SK-N-SH treated with all-trans-retinoic acid at 6 μM for 48 hours (cell line): ENCODE results near the gene SPOUT1.

Source experiments
- ATAC-seq: fragments of 200-7000 bp; cut with Tn5 transposase; 3 replicates; pipeline ENCODE4 v1.9.1; 2020; ENCODE audit warnings: mild to moderate bottlenecking, moderate library complexity
- ARNTL ChIP-seq: fragments of 450-650 bp; formaldehyde crosslinking; IDR thresholded peaks from 2 replicates; pipeline ENCODE4 v1.5.0; 2020; ENCODE audit warnings: low read depth, mild to moderate bottlenecking, moderate library complexity, borderline replicate concordance
- BACH2 ChIP-seq: fragments of 250-450 bp; sonication (Bioruptor Pico); IDR thresholded peaks from 2 replicates; pipeline ENCODE4 v1.9.0; 2021; ENCODE audit warnings: mild to moderate bottlenecking, borderline replicate concordance
- CSRNP3 ChIP-seq: fragments of 250-450 bp; sonication (Bioruptor Pico); IDR thresholded peaks from 2 replicates; pipeline ENCODE4 v1.5.1; 2021; ENCODE audit warnings: mild to moderate bottlenecking, moderate library complexity
- ESRRG ChIP-seq: fragments of 250-450 bp; sonication (Bioruptor Pico); IDR thresholded peaks from 2 replicates; pipeline ENCODE4 v1.6.1; 2021; ENCODE audit warnings: mild to moderate bottlenecking
- ISL1 ChIP-seq: fragments of 250-450 bp; sonication (Bioruptor Pico); IDR thresholded peaks from 2 replicates; pipeline ENCODE4 v2.1.2; 2022; ENCODE audit warnings: mild to moderate bottlenecking, moderate library complexity
- PATZ1 ChIP-seq: fragments of 250-450 bp; sonication (Bioruptor Pico); IDR thresholded peaks from 2 replicates; pipeline ENCODE4 v1.8.0; 2020; ENCODE audit warnings: mild to moderate bottlenecking, moderate library complexity, borderline replicate concordance
- RARB ChIP-seq: fragments of 250-450 bp; sonication (Bioruptor Pico); IDR thresholded peaks from 2 replicates; pipeline ENCODE4 v1.8.0; 2021; ENCODE audit warnings: mild to moderate bottlenecking, moderate library complexity
- SNAI2 ChIP-seq: fragments of 250-450 bp; sonication (Bioruptor Pico); IDR thresholded peaks from 2 replicates; pipeline ENCODE4 v1.5.0; 2020; ENCODE audit warnings: mild to moderate bottlenecking, moderate library complexity
- TCF4 ChIP-seq: fragments of 250-450 bp; sonication (Bioruptor Pico); IDR thresholded peaks from 2 replicates; pipeline ENCODE4 v1.8.0; 2021; ENCODE audit warnings: mild to moderate bottlenecking, moderate library complexity, borderline replicate concordance
- ZC3H10 ChIP-seq: fragments of 250-450 bp; sonication (Bioruptor Pico); IDR thresholded peaks from 2 replicates; pipeline ENCODE4 v1.5.1; 2021; ENCODE audit warnings: mild to moderate bottlenecking, moderate library complexity
- ZFP30 ChIP-seq: fragments of 450-650 bp; formaldehyde crosslinking; IDR thresholded peaks from 2 replicates; pipeline ENCODE4 v1.5.0; 2022; ENCODE audit warnings: mild to moderate bottlenecking, moderate library complexity
- ZNF8 ChIP-seq: fragments of 450-650 bp; formaldehyde crosslinking; IDR thresholded peaks from 2 replicates; pipeline ENCODE4 v1.5.0; 2020; ENCODE audit warnings: mild to moderate bottlenecking, moderate library complexity
- TF ChIP-seq, protein P1 (sequence below): fragments of 250-450 bp; sonication (Bioruptor Pico); IDR thresholded peaks from 2 replicates; pipeline ENCODE4 v1.8.0; 2021; ENCODE audit warnings: low read depth, mild to moderate bottlenecking, moderate library complexity, borderline replicate concordance
- TF ChIP-seq, protein P2 (sequence below): fragments of 250-450 bp; sonication (Bioruptor Pico); IDR thresholded peaks from 2 replicates; pipeline ENCODE4 v1.5.0; 2020; ENCODE audit warnings: mild to moderate bottlenecking, moderate library complexity
- TF ChIP-seq, protein P3 (sequence below): fragments of 250-450 bp; sonication (Bioruptor Pico); IDR thresholded peaks from 2 replicates; pipeline ENCODE4 v1.5.1; 2020; ENCODE audit warnings: low read depth, mild to moderate bottlenecking, moderate library complexity

SPOUT1 gene

DNA sequence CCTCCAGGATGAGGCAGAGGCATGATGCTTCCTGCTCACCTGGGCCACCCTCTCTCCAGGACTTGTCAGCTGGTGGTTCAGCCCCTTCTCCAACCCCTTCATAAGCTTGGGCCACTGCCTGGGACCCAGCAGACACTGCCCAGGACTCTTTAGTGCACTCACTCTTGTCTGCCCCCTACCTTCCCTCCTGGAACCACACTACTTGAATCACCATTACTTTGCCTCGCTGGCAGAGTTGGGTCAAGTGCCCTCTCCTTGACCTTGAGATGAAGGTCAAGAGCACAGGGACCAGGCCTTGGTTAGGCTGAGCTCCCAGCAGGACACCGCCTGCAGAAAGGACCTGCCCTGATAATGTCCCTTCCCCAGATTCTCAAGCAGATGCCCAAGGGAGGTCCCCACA, 19.8 kb downstream of the SPOUT1 start:
- no peak for TF ChIP-seq CSRNP3 (CRISPR knock-in tag)
- TF ChIP-seq, protein P1, sequence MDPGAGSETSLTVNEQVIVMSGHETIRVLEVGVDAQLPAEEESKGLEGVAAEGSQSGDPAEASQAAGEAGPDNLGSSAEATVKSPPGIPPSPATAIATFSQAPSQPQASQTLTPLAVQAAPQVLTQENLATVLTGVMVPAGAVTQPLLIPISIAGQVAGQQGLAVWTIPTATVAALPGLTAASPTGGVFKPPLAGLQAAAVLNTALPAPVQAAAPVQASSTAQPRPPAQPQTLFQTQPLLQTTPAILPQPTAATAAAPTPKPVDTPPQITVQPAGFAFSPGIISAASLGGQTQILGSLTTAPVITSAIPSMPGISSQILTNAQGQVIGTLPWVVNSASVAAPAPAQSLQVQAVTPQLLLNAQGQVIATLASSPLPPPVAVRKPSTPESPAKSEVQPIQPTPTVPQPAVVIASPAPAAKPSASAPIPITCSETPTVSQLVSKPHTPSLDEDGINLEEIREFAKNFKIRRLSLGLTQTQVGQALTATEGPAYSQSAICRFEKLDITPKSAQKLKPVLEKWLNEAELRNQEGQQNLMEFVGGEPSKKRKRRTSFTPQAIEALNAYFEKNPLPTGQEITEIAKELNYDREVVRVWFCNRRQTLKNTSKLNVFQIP (CRISPR knock-in tag): no peak
- no peak; the same call in 1 of the 3 replicates for ATAC-seq

DNA sequence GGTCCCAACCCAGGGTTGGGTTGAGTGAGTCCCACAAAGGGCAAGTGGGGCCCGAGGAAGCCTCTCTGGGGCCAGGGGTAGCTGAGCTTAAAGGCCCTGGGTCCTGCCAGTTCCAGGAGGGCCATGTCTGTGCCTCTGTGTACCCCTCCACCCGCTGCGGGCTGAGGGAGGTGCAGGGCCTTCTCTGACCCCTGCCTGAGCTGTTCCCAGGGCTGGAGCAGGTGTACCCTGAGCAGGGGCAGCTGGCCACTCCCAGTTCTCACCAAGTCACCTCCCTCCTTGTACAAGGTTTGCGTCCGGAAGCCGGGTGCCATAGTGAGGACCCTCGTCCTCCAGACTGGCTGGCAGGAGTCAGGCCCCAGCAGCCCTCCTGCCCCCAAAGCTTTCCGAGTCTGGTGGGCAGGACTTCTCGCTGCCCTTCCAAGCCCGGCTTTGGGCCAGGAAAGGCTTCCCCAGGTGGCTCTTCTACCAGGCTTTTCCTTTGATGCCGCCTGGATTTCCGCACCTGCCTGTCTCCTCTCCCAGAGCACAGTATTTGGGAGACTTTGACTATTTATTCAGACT, 20.5 kb downstream of the SPOUT1 start:
- no peak for TF ChIP-seq TCF4 (CRISPR knock-in tag)
- no peak for TF ChIP-seq ISL1 (CRISPR knock-in tag)
- TF ChIP-seq, protein P2, sequence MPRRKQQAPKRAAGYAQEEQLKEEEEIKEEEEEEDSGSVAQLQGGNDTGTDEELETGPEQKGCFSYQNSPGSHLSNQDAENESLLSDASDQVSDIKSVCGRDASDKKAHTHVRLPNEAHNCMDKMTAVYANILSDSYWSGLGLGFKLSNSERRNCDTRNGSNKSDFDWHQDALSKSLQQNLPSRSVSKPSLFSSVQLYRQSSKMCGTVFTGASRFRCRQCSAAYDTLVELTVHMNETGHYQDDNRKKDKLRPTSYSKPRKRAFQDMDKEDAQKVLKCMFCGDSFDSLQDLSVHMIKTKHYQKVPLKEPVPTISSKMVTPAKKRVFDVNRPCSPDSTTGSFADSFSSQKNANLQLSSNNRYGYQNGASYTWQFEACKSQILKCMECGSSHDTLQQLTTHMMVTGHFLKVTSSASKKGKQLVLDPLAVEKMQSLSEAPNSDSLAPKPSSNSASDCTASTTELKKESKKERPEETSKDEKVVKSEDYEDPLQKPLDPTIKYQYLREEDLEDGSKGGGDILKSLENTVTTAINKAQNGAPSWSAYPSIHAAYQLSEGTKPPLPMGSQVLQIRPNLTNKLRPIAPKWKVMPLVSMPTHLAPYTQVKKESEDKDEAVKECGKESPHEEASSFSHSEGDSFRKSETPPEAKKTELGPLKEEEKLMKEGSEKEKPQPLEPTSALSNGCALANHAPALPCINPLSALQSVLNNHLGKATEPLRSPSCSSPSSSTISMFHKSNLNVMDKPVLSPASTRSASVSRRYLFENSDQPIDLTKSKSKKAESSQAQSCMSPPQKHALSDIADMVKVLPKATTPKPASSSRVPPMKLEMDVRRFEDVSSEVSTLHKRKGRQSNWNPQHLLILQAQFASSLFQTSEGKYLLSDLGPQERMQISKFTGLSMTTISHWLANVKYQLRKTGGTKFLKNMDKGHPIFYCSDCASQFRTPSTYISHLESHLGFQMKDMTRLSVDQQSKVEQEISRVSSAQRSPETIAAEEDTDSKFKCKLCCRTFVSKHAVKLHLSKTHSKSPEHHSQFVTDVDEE: no peak
- TF ChIP-seq, protein P3, sequence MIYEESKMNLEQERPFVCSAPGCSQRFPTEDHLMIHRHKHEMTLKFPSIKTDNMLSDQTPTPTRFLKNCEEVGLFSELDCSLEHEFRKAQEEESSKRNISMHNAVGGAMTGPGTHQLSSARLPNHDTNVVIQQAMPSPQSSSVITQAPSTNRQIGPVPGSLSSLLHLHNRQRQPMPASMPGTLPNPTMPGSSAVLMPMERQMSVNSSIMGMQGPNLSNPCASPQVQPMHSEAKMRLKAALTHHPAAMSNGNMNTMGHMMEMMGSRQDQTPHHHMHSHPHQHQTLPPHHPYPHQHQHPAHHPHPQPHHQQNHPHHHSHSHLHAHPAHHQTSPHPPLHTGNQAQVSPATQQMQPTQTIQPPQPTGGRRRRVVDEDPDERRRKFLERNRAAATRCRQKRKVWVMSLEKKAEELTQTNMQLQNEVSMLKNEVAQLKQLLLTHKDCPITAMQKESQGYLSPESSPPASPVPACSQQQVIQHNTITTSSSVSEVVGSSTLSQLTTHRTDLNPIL (CRISPR knock-in tag): no peak
- TF ChIP-seq ZNF8 (CRISPR knock-in tag): no peak
- no peak for ATAC-seq

GRCh38 chr9:128808543-128808942, 21.1 kb downstream of the SPOUT1 start:
- TF ChIP-seq, protein P3 (CRISPR knock-in tag): no peak
- TF ChIP-seq, protein P1 (CRISPR knock-in tag): no peak
- TF ChIP-seq ESRRG (CRISPR knock-in tag) (no peak), ZC3H10 (CRISPR knock-in tag) (no peak), ARNTL (CRISPR knock-in tag) (no peak), SNAI2 (CRISPR knock-in tag) (no peak), ISL1 (CRISPR knock-in tag) (no peak), TCF4 (CRISPR knock-in tag) (no peak), RARB (CRISPR knock-in tag) (no peak)
- no peak for ATAC-seq

DNA sequence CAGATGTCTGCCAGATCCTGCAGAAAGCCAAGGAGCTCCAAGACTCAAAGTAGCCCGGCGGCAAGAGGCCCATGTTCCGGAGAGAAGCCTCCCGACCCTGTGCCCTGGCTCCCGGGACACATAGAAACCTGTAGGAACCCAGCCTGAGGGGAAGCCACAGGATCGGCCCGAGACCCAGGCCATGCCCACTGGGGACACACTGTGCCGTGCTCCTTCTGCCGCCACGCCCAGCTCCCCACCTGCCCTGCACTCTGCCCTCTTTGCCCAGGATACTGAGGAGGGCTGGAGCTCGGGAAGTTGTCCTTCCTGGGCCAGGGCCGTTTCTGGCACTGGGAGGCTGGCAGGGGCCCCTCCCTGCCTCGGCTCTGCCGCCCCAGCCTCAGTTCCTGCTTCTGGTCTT, 21.8 kb downstream of the SPOUT1 start:
- TF ChIP-seq PATZ1: no peak
- TF ChIP-seq ZFP30 (CRISPR knock-in tag): no peak
- no peak for TF ChIP-seq TCF4 (CRISPR knock-in tag)
- no peak for TF ChIP-seq BACH2 (CRISPR knock-in tag)
- ATAC-seq: no peak
